NCI-H526 (cell line): Measurements from ENCODE around the gene FLYWCH2.
A peak's percentile ranks its signal among the peaks of the same experiment; 100 is the strongest.

Source experiments
- DNase-seq, 2 experiments: peaks; one replicate each; lab custom pipeline; 2025; lab: John Stamatoyannopoulos, UW

FLYWCH2 gene

GRCh38 chr16:2881783-2882649 is 999 bp upstream of the FLYWCH2 start:
- DNase-seq, result peak in 1 of 2 experiments; percentile 40

GRCh38 chr16:2883458-2883908 is 468 bp downstream of the FLYWCH2 start:
- peak in 1 of 2 experiments; percentile 29 for DNase-seq

GRCh38 chr16:2884041-2884451 is 1.0 kb downstream of the FLYWCH2 start:
- DNase-seq, result no peak

- DNase-seq, result no peak
Observed at GRCh38 chr16:2894231-2894630, 11.2 kb downstream of the FLYWCH2 start.

GRCh38 chr16:2895813-2896212 is 12.8 kb downstream of the FLYWCH2 start:
- DNase-seq, result no peak

- DNase-seq, result no peak
Observed at GRCh38 chr16:2896480-2897010, 13.5 kb downstream of the FLYWCH2 start.

GRCh38 chr16:2897110-2897509 is 14.1 kb downstream of the FLYWCH2 start:
- DNase-seq, result no peak

GRCh38 chr16:2898831-2899563 is 16.0 kb downstream of the FLYWCH2 start:
- peak in 1 of 2 experiments; percentile 22 for DNase-seq

GRCh38 chr16:2899564-2900072 is 16.6 kb downstream of the FLYWCH2 start:
- DNase-seq, result no peak

GRCh38 chr16:2900526-2901075 is 17.6 kb downstream of the FLYWCH2 start:
- DNase-seq, result no peak

GRCh38 chr16:2902337-2903130 is 19.5 kb downstream of the FLYWCH2 start:
- DNase-seq, result no peak

- DNase-seq, result peak in 1 of 2 experiments; percentile 77
Observed at GRCh38 chr16:2904100-2904921, 21.3 kb downstream of the FLYWCH2 start.

GRCh38 chr16:2904922-2905240 is 21.9 kb downstream of the FLYWCH2 start:
- no peak for DNase-seq

GRCh38 chr16:2905241-2905987 is 22.4 kb downstream of the FLYWCH2 start:
- DNase-seq, result peak; percentile 95 to 99

- DNase-seq, result no peak
Observed at GRCh38 chr16:2905988-2906387, 23.0 kb downstream of the FLYWCH2 start.

GRCh38 chr16:2907084-2907753 is 24.2 kb downstream of the FLYWCH2 start:
- DNase-seq, result peak in 1 of 2 experiments; percentile 27

- no peak for DNase-seq
Observed at GRCh38 chr16:2910441-2910969, 27.5 kb downstream of the FLYWCH2 start.

- peak; percentile 89 to 98 for DNase-seq
Observed at GRCh38 chr16:2911638-2912329, 28.8 kb downstream of the FLYWCH2 start, which contains the start of gene FLYWCH1. Gene FLYWCH1, plus strand, starts transcription at chr16:2911931. Its CDS starts 17,755 bp downstream, at chr16:2929686.
